Measurements from ENCODE around the gene CISTR. TPM values are rescaled to one million over a fixed set of nuclear protein-coding genes. Genes with fewer than 3 reads are reported as not detected.
"Not testable (repeated sequence)": the region's sequence is repeated elsewhere in the genome, so short reads cannot be mapped to it uniquely, and the experiment has no call there.

The CISTR gene
- total RNA-seq, 1 donor from 2014 or later = not detected

DNA sequence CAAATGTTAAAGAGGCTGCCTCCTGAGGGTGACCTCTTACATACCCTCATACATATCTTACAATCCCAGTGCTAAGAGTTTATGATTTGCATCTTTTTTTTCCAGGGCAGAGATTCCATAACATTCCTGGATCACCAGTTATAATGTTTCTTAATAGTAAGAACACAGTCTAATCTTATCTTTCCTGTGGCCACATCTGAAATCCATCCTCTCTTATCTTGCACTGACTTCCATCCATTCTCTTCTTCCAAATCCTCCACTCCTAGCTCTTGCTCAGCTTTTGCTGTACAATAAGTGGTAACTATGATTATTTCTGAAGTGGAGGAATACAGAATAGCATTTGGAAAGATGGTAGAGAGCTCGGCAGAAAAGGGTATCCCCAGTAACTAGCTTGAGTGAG is 30.8 kb downstream of the CISTR start:
- H3K27ac Mint-ChIP-seq (ENCODE audit: unreplicated experiment) = no peak overlapping the region
- H3K4me1 Mint-ChIP-seq (ENCODE audit: unreplicated experiment) = peaks cover 4% of the 10 kb centered on the region
- H3K9me3 Mint-ChIP-seq (ENCODE audit: unreplicated experiment) = no peaks in the 10 kb centered on the region
- no peak overlapping the region for H3K4me3 Mint-ChIP-seq (ENCODE audit: unreplicated experiment)
- TF ChIP-seq, protein P1, sequence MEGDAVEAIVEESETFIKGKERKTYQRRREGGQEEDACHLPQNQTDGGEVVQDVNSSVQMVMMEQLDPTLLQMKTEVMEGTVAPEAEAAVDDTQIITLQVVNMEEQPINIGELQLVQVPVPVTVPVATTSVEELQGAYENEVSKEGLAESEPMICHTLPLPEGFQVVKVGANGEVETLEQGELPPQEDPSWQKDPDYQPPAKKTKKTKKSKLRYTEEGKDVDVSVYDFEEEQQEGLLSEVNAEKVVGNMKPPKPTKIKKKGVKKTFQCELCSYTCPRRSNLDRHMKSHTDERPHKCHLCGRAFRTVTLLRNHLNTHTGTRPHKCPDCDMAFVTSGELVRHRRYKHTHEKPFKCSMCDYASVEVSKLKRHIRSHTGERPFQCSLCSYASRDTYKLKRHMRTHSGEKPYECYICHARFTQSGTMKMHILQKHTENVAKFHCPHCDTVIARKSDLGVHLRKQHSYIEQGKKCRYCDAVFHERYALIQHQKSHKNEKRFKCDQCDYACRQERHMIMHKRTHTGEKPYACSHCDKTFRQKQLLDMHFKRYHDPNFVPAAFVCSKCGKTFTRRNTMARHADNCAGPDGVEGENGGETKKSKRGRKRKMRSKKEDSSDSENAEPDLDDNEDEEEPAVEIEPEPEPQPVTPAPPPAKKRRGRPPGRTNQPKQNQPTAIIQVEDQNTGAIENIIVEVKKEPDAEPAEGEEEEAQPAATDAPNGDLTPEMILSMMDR (IDR thresholded peaks at IDR 0.05) = no peak
- no peaks in the 10 kb centered on the region for H3K27me3 Mint-ChIP-seq (ENCODE audit: unreplicated experiment)
- DNase-seq (ENCODE audit: extremely low spot score, unreplicated experiment) = no peak
- H3K36me3 Mint-ChIP-seq (ENCODE audit: unreplicated experiment) = peaks cover 64% of the 10 kb centered on the region

GRCh38 chr12:53719649-53720048 is 32.1 kb downstream of the CISTR start:
- peaks cover 67% of the 10 kb centered on the region for H3K36me3 Mint-ChIP-seq (ENCODE audit: unreplicated experiment)
- no peaks in the 10 kb centered on the region for H3K4me1 Mint-ChIP-seq (ENCODE audit: unreplicated experiment)
- H3K4me3 Mint-ChIP-seq (ENCODE audit: unreplicated experiment) = no peak overlapping the region
- TF ChIP-seq, protein P1 (IDR thresholded peaks at IDR 0.05) = no peak
- H3K27ac Mint-ChIP-seq (ENCODE audit: unreplicated experiment) = no peak overlapping the region
- no peaks in the 10 kb centered on the region for H3K9me3 Mint-ChIP-seq (ENCODE audit: unreplicated experiment)
- H3K27me3 Mint-ChIP-seq (ENCODE audit: unreplicated experiment) = no peaks in the 10 kb centered on the region
- no peak for DNase-seq (ENCODE audit: extremely low spot score, unreplicated experiment)

DNA sequence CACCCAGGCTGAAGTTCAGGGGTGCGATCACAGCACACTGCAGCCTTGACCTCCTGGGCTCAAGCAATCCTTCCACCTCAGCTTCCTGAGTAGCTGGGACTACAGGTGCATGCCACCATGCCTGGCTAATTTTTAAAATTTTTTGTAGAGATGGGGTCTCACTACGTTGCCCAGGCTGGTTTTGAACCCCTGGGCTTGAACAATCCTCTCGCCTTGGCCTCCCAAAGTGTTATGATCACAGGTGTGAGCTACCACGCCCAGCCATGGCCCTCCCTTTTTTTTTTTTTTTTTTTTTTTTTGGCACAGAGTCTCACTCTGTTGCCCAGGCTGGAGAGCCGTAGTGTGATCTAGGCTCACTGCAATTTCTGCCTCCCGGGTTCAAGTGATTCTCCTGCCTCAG is 33.2 kb downstream of the CISTR start:
- not testable (repeated sequence) for DNase-seq (ENCODE audit: extremely low spot score, unreplicated experiment); H3K27me3 Mint-ChIP-seq (ENCODE audit: unreplicated experiment); H3K27ac Mint-ChIP-seq (ENCODE audit: unreplicated experiment); H3K4me3 Mint-ChIP-seq (ENCODE audit: unreplicated experiment); H3K9me3 Mint-ChIP-seq (ENCODE audit: unreplicated experiment); H3K4me1 Mint-ChIP-seq (ENCODE audit: unreplicated experiment)
- H3K36me3 Mint-ChIP-seq (ENCODE audit: unreplicated experiment) = peaks cover 70% of the 10 kb centered on the region

- Mint-ChIP-seq H3K27ac (ENCODE audit: unreplicated experiment) (no peak overlapping the region), H3K4me1 (ENCODE audit: unreplicated experiment) (no peaks in the 10 kb centered on the region), H3K36me3 (ENCODE audit: unreplicated experiment) (peaks cover 70% of the 10 kb centered on the region), H3K9me3 (ENCODE audit: unreplicated experiment) (no peaks in the 10 kb centered on the region), H3K27me3 (ENCODE audit: unreplicated experiment) (no peaks in the 10 kb centered on the region), H3K4me3 (ENCODE audit: unreplicated experiment) (no peak overlapping the region)
- TF ChIP-seq, protein P1 (IDR thresholded peaks at IDR 0.05) = no peak
- DNase-seq (ENCODE audit: extremely low spot score, unreplicated experiment) = no peak
Measured at GRCh38 chr12:53717319-53717718, 34.5 kb downstream of the CISTR start.

GRCh38 chr12:53714004-53714403 is 37.8 kb downstream of the CISTR start:
- H3K36me3 Mint-ChIP-seq (ENCODE audit: unreplicated experiment) = peaks cover 58% of the 10 kb centered on the region
- H3K4me3 Mint-ChIP-seq (ENCODE audit: unreplicated experiment) = no peak overlapping the region
- DNase-seq (ENCODE audit: extremely low spot score, unreplicated experiment) = no peak
- peaks cover 4% of the 10 kb centered on the region for H3K27me3 Mint-ChIP-seq (ENCODE audit: unreplicated experiment)
- TF ChIP-seq, protein P1 (IDR thresholded peaks at IDR 0.05) = no peak
- H3K9me3 Mint-ChIP-seq (ENCODE audit: unreplicated experiment) = no peaks in the 10 kb centered on the region
- no peaks in the 10 kb centered on the region for H3K4me1 Mint-ChIP-seq (ENCODE audit: unreplicated experiment)
- no peak overlapping the region for H3K27ac Mint-ChIP-seq (ENCODE audit: unreplicated experiment)

- TF ChIP-seq, protein P1 (IDR thresholded peaks at IDR 0.05) = no peak
- Mint-ChIP-seq H3K27ac (ENCODE audit: unreplicated experiment) (no peak overlapping the region), H3K4me1 (ENCODE audit: unreplicated experiment) (no peaks in the 10 kb centered on the region), H3K27me3 (ENCODE audit: unreplicated experiment) (peaks cover 9% of the 10 kb centered on the region), H3K4me3 (ENCODE audit: unreplicated experiment) (no peak overlapping the region), H3K9me3 (ENCODE audit: unreplicated experiment) (no peaks in the 10 kb centered on the region), H3K36me3 (ENCODE audit: unreplicated experiment) (peaks cover 58% of the 10 kb centered on the region)
- no peak for DNase-seq (ENCODE audit: extremely low spot score, unreplicated experiment)
Measured at GRCh38 chr12:53713516-53713915, 38.3 kb downstream of the CISTR start.

Data from osteocyte (in vitro differentiated cells).